Stimulated activated CD4-positive, alpha-beta T cell treated with anti-CD3 and anti-CD28 coated beads, TNF-alpha, amount 100 ng/mL, for 1 hour (primary cell): ENCODE measurements around the gene VIPR1.
"Not testable (repeated sequence)": the region's sequence is repeated elsewhere in the genome, so short reads cannot be mapped to it uniquely, and the experiment has no call there.

Experiments used
- DNase-seq, 3 donors: peaks; one replicate each; pipeline ENCODE4 v3.0.0-alpha.2; 2020; ENCODE audit warnings: low read depth in 3 of 3, low spot score in 1 of 3

The VIPR1 gene

GRCh38 chr3:42531470-42531869 is 29.0 kb downstream of the VIPR1 start:
- DNase-seq = no peak

DNA sequence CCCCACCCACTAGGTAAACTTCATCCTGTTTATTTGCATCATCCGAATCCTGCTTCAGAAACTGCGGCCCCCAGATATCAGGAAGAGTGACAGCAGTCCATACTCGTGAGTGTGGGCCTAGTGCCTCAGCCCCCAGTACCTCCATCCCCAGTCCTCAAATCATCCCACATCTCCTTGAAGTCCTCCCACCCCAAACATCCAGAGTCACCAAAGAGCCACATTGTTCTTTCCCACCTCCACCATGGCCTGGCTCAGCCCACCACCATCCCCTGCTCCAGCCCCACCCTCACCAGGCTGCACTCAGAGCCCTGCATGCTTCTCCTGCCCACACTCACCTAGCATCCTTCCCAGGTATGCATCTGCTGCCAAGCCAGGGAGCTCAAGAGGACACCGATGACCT is 29.8 kb downstream of the VIPR1 start:
- no peak for DNase-seq

- DNase-seq = no peak
These were observed 30.9 kb downstream of the VIPR1 start for GRCh38 chr3:42533161-42533897.

- no peak for DNase-seq
These were observed 33.7 kb downstream of the VIPR1 start for GRCh38 chr3:42535981-42536784.

DNA sequence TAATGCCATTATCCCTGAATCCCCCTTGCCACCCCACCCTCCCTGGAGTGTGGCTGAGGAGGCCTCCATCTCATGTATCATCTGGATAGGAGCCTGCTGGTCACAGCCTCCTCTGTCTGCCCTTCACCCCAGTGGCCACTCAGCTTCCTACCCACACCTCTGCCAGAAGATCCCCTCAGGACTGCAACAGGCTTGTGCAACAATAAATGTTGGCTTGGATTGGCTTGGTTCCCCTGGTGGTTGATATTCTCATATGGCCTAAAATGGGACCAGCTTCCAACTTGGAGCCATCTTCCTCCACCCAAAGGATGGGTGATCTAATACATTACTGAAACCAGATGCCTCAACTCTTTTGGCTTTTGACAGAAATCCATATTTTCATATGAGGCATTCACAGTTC is 34.9 kb downstream of the VIPR1 start:
- no peak for DNase-seq

- DNase-seq = peak in 2 of 3 donors; percentile 29 to 37
These were observed 37.6 kb downstream of the VIPR1 start for GRCh38 chr3:42539871-42540714.

GRCh38 chr3:42541079-42541478 is 38.6 kb downstream of the VIPR1 start:
- no peak for DNase-seq

- no peak for DNase-seq
These were observed 42.2 kb downstream of the VIPR1 start for GRCh38 chr3:42544492-42545283.

DNA sequence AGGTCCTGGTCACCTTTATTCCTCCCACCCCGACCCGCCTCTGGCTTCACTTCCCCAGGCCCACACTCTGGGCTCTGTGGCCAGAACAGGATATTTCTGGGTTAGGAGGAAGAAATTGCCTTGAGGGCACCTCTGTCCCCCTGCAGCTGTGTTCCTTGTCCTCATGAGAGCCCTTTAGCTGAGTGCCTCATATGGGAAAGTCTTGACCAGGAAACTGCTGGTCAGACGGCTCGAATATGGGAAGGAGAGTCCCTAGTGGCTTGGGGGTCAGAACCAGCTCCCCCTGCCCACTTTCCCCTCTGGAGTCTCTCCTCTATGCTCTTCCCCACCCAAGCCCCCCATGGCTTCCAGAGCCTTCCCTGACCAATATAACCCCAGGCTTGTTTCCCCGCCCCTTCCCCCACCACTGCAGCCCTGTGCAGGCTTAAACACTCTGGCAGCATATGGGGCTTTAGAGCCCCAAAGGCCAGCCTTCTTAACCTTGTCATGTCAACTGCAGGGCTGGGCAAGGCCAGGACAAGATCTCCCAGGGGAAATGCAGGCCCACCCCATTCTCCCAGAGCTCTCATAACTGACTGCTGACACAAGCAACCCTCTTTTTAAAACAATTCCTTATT is 42.9 kb downstream of the VIPR1 start:
- no peak for DNase-seq

DNA sequence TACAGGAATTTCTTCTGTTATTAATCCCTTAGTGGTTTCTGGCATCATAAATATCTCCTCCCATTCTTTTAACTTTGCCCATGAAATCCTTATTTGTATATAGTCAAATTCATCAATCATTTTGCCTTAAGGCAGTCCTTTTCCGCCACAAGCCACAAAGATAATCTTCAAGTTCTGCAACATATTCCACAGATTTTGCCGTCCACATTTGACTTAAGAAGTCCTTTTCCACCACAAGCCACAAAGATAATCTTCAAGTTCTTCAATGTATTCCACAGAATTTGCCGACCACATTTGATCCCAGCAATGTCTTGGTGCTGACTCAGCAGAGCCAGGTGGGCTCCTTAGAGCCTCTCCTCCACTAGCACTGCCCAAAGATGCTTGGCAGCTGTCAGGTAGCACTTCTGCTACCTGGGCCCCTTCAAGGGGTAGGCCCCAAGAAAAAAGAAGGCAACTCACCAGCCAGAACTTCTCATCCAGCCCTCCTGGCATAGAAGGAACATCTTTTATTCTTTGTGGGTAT is 44.3 kb downstream of the VIPR1 start:
- DNase-seq = no peak

GRCh38 chr3:42547401-42547945 is 45.0 kb downstream of the VIPR1 start:
- peak in 2 of 3 donors; percentile 48 to 60 for DNase-seq

GRCh38 chr3:42549131-42549530 is 46.7 kb downstream of the VIPR1 start:
- DNase-seq = no peak

GRCh38 chr3:42550250-42550649 is 47.8 kb downstream of the VIPR1 start:
- no peak for DNase-seq

- no peak for DNase-seq
These were observed 50.4 kb downstream of the VIPR1 start for GRCh38 chr3:42552830-42553229.

- peak in 1 of 3 donors; percentile 11 for DNase-seq
These were observed 53.7 kb downstream of the VIPR1 start for GRCh38 chr3:42556089-42556632.

DNA sequence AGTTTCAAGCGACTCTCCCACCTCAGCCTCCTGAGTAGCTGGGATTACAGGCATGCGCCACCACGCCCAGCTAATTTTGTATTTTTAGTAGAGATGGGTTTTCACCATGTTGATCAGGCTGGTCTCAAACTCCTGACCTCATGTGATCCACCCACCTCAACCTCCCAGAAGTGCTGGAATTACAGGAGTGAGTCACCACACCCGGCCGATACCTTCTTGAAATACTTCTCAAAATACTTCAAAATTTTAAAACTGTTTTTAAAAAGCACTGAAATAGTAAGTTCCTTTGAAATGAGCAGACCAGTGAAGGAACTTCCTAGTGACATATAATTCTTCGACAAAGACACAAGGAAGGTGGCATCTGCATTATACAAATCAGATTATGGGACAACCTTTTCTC is 54.4 kb downstream of the VIPR1 start:
- not testable (repeated sequence) for DNase-seq

- DNase-seq = no peak
These were observed 55.4 kb downstream of the VIPR1 start for GRCh38 chr3:42557854-42558253.

GRCh38 chr3:42562047-42562907 is 59.8 kb downstream of the VIPR1 start:
- no peak for DNase-seq
